NK-92 (cell line): ENCODE data around the gene PLA2G4F.

Experiments
- DNase-seq: peaks from one replicate; lab custom pipeline; 2025; ENCODE audit not compliant: unreplicated experiment; lab: John Stamatoyannopoulos, UW

Gene PLA2G4F, protein sequence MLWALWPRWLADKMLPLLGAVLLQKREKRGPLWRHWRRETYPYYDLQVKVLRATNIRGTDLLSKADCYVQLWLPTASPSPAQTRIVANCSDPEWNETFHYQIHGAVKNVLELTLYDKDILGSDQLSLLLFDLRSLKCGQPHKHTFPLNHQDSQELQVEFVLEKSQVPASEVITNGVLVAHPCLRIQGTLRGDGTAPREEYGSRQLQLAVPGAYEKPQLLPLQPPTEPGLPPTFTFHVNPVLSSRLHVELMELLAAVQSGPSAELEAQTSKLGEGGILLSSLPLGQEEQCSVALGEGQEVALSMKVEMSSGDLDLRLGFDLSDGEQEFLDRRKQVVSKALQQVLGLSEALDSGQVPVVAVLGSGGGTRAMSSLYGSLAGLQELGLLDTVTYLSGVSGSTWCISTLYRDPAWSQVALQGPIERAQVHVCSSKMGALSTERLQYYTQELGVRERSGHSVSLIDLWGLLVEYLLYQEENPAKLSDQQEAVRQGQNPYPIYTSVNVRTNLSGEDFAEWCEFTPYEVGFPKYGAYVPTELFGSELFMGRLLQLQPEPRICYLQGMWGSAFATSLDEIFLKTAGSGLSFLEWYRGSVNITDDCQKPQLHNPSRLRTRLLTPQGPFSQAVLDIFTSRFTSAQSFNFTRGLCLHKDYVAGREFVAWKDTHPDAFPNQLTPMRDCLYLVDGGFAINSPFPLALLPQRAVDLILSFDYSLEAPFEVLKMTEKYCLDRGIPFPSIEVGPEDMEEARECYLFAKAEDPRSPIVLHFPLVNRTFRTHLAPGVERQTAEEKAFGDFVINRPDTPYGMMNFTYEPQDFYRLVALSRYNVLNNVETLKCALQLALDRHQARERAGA

DNA sequence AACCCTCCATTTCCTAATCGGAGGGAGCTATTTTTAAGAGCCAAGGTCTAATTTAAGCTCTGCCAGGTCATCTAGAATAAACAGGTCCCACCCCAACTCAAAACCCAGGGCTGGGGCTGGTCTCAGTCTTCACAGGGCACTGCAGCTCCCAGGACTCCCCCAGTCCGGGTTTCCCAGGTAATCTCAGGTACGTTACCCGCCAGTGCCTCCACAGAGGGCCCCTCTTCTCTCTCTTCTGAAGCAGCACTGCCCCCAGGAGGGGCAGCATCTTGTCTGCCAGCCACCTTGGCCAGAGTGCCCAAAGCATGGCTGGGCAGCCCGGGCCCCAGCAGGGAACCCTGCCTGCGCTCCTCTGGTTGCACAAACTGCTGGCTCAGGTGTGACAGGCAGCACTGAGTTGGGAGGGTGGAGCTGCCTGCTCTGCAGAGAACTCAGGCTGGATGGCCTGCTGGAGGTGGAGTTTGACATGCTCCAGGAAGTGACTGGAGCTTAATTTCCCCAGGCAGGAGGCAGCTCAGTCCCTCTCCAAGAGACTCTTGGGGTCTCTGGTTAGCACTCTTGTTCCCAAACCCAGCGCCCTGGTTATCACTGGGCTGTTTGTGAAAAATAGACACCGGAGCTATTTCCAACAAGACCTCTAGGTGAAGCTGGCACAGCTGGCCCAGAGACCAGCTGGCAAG, at the start of gene PLA2G4F:
Gene PLA2G4F, minus strand, starts transcription at position 394 of the 680 bp plus-strand sequence. Its CDS starts 87 bp downstream, at position 307.
- DNase-seq, result no peak

DNA sequence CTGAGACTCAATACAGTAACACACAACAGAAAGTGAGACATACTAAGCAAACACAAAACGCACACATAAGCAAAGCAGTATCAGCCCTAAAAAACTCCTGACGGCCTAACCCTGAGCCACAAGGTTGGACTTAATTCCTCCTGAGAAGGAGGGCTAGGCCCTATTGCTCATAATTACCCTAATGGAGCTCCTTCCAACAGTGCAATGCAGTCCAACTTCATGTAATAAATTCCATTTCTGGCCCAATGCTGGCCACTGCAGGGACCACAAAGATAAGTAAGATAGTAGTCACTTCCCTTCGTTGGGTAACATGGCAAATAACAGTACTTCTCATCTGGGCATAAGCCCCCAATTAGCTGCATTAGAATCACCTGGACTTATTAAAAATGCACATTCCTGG, 47.5 kb upstream of the PLA2G4F start:
- DNase-seq, result no peak

DNA sequence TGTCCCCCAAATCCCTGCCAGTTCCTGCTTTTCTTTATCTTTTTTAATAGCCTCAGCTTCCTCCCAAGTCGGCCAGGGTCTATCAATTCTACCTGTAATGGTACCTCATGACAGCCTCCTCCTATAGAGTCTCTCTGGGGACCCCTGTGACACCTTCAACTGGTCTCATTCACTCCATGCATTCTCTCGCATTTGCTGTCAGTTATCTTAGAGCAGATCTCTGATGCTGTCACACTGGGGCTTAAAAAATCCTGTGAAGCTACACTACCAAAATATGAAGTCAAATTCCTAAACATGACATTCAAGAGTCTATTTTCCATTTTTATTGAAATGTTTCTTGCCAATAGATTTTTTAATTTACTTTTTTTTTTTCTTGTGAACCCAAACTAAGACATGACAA, 46.2 kb upstream of the PLA2G4F start:
- no peak for DNase-seq

DNA sequence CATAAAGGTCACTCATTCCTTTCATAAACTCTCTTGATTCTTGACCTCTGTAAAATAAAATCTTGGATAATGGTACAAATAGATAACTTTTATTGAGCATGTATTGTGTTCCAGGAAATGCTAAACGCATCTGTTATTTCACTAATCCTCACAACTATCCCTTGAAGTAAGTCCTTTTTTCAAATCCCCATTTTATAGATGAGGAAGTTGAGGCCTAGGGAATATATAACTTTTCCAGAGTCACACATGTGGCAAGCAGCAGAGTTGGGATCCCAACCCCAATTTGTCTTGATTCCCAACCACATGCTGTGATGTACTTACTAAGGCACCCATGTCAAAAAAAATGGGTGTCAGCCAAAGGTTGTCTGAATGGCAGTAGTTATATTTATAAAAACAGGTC, 45.4 kb upstream of the PLA2G4F start:
- DNase-seq, result no peak

DNA sequence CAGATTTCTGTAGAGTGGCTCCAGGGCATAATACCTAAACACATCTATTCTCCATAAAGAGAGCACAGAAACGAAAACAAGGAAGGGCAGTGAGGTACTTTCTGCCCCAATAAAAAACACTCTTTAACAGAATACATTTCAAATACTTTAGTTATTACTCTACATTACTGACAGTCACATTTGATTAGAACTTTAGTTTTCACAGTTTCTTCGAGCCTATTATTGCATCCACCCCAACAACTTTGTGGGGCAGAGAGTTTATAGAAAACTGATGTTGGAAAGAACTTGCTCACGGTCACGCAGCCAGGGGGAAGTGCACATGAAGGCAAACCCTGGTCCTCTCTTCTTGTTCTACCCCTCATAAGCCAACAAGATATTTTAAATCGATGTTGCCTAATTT, 42.7 kb upstream of the PLA2G4F start:
- DNase-seq, result no peak

DNA sequence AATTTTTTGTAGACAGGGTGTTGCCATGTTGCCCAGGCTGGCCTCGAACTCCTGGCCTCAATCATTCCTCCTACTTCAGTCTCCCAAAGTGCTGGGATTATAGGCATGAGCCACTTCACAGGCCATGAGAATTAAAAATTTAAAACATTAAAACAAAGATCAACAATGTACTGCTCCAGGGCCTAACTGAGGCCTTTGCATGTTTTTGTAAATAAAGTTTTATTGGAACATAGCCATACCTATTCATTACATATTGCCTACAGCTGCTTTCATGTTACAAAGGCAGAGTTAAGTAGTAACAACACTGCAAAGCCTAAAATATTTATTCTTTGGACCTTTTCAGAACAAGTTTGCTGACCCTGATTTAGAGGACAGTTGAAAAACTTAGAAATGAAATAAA, 42.1 kb upstream of the PLA2G4F start:
- DNase-seq, result no peak

DNA sequence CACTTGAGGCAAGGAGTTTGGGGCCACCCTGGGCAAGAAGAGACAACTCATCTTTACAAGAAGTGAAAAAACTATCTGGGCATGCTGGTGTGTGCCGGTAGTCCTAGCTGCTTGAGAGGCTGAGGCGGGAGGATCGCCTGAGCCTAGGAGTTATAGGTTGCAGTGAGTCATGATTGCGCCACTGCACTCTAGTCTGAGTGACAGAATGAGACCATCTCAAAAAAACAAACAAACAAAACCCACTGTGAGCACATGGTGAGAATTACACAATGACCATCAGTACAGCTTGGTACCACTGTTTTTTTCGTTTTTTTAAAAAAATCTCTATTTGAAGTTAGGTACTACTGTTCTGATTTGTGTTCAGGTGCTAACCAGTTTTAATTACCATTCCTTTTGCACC, 38.1 kb upstream of the PLA2G4F start:
- no peak for DNase-seq

DNA sequence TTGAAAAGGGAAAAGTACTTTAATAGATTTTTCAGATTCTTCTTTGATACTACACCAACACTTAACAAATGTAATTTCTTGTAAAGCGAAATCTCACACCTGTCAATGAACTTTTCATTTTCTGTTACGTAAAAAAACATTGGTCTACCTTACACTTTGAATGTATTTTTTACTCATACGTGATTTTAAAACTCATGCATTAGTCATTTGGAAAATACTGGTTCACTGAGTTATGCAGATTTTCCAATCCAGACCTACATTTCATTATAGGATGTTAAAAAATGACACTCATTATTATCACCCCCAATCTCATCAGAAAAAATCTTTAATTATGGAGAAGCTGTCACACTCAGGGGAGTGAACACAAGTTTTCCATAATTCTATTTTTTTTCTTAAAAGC, 36.9 kb upstream of the PLA2G4F start:
- DNase-seq, result no peak

DNA sequence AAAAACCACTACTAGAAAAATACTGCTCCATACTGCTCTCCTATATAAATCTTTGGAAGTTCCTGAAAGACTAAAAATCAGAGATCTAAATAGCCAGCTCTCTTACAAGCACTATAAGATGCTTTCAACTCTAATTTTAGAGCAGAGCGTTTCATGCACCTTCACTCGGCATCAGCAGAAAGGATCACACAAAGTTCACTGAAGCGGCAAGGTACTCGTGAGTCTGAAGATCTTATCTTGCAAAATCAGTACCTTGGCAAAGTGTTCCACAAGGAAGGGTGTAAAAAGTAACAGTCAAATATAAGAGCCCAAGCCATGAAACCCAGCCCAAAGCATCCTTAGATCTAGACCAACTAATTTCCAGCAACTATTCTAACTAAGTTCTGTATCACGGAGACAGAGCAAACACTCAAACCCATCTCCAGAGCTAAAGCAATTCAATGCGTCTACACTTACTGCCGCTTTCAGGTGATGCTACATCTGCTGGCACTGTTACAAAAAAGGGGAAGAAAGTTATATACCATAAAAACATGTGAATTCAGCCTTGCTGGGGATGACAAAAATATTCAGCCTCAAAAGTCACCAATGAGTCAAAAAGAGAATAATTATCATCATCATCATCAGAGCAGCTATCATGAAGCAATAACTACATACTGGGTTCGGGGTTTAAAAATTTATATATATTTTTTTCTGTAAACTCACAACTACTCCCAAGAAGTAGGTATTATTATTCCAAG, 35.3 kb upstream of the PLA2G4F start:
- DNase-seq, result no peak

DNA sequence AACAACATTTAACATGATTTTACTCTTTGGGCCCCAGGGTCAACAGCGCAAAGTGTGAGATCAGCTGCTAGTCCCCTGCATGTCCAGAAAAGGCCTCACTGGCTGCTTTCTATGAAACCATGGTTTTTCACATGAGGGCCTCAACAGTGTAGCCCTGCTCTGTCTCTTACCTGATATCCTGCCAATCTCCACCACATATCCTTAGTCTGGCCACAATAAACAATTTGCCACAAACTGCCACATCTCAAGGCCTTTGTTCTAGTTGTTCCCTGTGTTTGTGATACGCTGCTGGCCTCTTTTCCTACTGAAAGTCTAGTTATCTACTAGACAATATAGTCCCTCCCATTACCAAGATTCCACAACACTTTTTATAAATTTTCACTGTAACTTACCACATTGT, 33.9 kb upstream of the PLA2G4F start:
- no peak for DNase-seq

DNA sequence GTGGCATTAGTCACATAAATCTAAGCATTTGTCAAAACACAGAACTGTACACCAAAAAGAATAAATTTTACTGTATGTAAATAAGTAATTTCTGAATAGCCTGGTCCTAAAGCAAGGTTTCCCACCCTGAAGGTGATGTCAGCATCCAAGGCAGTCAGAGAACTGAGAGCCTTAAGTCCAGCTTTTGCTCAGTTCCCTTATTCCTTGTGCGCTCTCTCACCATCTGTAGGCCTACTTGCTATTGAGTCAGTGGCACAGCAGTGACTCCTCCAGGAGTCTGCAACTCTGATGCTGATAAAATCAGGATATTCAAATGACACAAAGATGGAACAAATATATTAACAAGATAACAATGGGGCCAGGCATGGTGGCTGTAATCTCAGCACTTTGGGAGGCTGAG, 29.4 kb upstream of the PLA2G4F start:
- no peak for DNase-seq

DNA sequence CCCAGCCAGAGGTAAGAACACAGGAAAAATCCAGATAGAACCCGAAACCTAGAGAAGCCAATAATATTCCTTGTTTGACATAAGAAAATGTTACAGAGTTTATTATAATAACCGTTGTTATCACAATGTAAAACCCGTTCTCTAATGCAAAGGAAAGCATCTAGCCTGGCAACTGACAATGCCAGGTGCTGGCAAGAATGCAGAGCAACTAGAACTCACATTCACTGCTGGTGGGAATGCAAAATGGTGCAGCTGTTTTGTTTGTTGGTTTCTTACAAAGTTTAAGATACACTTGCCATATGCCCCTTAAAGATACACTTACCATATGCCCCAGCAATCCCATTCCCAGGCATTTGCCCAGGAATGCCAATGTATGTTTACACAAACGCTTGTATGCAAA, 28.3 kb upstream of the PLA2G4F start:
- no peak for DNase-seq

DNA sequence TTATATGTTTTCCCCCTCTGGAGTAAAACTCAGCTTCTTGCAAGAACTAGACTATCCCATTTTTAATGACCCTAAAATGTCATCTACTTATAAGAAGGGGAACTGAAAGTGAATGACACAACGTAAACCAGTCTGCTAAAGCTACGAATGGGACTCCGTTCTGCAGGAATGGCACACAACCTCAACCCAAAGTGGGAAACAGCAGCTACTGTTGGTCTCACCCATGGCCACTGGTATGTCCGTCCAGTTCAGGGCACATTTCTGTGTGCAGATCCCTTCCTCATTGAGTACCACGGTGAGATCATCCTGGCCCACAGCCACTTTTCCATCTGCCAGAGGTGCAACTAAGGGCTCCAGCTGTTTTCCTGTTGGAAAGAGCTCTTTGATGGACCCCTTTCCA, 27.9 kb upstream of the PLA2G4F start:
- no peak for DNase-seq

DNA sequence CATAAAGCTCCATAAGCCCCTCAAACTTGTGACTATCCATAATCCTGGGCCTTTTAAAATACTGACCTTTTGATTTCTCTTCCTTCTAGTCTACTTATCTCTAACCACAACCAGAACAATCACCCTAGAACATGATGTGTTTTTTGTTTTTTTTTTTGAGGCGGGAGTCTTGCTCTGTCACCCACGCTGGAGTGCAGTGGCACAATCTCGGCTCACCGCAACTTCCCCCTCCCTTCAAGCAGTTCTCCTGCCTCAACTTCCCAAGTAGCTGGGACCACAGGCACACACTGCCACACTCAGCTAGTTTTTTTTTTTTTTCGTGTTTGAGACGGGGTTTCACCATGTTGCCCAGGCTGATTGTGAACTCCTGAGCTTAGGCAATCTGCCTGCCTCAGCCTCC, 26.5 kb upstream of the PLA2G4F start:
- no peak for DNase-seq

DNA sequence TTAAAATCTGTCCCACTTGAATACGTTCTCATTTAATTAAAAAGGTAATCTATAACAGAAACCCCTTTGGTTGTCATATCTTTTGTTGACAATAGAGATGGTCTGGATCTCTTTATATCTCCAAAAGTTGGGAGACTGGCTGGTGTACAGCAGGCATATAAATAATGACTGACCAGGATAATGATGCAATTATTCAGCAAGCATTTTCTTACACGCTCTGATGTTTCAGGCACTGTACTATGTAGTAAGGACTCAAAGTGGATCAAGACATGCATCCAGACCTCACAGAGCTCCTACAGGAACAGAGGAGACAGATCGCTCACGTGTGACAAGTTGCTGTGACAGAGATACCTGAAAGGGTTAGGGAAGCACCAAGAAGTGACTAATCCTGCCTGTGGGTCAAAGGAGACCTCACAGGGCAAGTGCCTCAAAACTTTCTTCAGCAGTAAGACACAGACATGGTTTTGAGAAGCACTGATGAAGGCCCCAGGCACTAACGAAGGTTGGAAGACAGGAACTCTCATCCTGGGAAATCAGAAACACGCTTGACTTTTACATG, 26.0 kb upstream of the PLA2G4F start:
- DNase-seq, result no peak

DNA sequence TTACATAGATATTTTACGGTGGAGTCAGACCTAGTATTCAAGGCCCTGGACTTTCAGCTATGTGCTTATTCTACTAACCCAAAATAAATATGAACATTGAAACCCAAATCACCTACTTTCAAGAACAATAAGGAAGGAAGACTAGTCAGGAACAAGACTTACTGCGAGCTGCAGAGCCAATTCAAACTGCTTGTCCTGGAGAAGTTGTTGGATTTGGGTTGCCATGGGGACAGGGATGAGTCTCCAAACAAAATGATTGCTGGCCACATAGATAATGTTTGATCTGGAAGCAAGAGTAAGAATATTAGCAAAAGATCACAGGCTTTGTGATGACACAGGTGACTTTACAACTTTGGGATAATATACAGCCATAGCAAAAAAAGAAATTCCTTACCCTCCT, 21.6 kb upstream of the PLA2G4F start:
- DNase-seq, result no peak

DNA sequence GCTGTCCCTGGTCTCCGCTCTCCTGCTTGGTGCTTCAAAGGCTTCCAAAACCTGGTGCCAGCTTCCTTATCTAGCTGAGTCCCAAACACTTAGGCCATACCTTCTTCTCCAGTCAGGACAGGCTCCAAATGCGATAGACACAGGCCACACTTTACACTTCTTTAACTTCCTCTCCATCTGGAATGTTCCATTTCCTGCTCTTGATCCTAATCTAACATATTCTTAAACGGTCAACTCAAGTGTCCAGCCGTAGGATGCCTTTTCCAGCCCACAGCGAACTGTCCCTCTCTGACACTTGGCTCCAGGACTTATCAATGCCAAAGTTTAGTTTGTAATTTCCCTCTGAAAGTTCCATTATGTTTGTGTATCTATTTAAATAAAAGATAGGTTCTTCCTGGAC, 19.2 kb upstream of the PLA2G4F start:
- DNase-seq, result no peak

DNA sequence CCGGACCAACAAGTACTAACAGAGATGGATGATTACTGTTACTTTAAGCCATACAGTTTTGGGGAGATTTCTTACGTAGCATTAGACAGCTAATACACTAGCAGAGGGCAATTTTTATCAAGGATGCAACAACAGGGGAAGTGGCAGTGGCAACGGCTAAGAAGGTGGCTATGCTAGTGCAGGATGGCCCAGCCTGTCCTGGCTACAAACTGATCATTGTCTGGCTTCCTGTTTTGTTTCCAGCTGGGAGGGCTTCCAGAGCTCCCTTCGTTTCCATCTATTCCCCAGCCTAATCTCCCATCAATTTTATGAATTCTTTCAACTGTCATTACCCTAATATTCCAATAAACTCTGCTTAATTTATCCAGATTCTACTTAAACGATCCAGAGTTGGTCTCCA, 16.0 kb upstream of the PLA2G4F start:
- DNase-seq, result no peak

DNA sequence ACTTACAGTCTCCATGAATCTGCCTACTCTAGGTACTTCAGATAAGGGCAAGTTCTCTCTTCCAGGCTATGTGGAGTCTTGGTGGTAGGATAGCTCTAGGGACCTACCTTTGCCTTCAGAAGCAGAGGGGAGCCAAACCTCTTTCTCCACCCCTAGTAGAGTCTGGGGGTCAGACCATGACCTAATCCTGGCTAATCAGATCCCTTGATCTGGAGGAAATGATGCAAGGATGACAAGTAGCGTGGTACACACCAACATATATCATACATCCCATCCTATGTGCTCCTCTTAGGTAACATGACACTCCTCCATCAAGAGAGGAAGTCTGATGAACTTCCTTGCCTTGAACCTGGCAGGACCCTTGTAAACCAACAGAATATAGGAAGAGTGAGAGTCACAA, 15.4 kb upstream of the PLA2G4F start:
- DNase-seq, result no peak

DNA sequence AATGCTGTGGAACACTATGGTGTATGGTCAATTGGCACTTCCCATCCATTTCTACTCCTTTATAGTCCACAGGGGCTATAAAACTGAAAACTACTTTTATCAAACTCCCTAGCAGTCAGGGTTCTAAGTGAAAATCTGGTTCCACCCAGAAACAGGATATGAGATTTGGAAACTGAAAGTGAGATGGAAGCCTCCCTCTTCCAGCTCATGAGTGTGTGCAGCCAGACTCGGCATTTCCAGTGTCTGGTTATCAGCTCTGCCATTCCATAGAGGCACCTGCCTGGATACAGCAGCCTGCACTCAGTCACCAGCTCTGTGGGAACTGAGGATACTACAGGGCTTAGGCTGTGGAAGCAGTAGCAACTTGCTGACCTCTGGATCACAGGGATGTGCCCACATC, 14.7 kb upstream of the PLA2G4F start:
- DNase-seq, result no peak
